SIG-M5 treated with dmso at 0.1 percent for 504 hours (cell line): ENCODE measurements around the gene IGSF8.

Experiments
- DNase-seq: peaks from one replicate; lab custom pipeline; 2025; ENCODE audit not compliant: unreplicated experiment; lab: John Stamatoyannopoulos, UW

Gene IGSF8

DNA sequence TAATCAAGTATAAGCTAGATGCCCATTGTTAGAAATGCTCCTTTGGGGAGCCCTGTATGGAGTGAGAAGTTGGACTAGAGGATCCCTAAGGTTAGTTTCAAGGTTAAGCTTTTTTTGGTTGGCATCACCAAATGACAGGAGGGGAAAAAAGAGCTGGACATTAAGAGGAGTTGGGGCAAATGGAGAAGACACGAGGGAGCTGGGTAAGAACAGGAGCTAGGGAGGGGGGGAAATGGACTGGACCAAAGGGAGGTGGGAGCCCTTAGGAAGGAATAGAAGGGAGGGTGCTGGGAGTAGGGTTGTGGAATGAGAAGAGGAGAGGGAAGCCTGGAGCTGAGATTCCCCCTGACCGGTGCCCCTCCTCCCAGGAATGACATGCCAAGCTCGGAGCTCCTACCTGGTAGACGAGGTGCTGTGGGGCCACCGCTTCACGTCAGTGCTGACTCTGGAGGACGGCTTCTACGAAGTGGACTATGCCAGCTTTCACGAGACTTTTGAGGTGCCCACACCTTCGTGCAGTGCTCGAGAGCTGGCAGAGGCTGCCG, 11.2 kb downstream of the IGSF8 start:
- no peak for DNase-seq

DNA sequence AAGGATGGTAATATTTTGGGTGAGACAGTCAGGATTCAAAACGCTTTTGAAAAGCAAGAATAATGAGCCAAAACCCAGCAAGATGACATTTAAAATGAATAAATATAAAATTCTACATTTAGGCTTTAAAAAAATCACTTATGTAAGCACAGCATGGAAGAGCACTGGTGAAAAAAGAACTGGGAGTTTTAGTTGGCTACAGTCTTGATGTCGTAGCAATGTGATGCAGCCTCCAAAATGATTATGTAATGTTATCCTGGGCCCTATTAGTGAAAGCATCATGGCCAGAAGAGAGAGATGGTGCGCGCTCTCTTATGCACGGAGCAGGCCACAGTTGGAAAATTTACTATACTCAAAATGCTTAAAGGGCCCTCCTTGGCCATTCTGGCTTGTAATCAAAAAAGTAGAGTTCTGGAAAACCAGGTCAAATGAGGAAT, 11.9 kb downstream of the IGSF8 start:
- DNase-seq = no peak

DNA sequence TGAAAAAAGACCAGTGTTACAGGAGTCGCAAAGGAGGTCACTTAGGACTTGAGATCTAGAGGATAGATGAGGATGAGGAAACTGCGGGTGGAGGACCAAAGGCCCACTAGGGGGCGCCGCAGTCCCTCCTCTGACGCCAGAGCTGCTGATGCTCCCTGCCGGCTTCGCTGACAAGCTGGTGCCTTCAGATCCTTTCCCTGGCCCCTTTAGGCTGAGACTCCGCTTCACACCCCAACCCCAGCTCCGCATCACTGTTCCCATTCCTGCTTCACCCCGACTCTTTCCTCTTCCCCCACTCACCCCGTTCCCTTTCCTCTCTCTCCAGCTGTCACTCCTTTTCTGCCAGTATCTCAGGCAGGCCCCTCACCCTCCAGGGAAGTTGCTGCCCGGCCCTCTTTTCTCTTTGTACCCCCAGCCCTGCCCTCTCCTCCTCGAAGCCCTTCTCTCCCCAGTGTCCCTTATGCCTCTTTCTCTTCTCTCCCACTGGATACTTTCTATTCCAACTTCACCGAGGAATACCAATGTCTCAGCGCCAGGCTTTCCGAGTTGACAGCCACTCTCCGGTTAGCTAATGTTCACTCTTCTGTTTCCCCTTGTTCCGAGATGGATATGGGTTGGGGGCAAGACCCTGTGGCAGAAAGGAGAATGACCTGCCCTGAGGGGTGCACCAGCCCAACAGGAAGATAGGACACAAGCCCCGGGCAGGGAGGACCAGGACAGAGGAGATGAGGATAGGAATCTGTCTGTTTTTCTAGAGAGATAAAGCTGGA, 12.5 kb downstream of the IGSF8 start:
- peak; percentile 81 for DNase-seq

DNA sequence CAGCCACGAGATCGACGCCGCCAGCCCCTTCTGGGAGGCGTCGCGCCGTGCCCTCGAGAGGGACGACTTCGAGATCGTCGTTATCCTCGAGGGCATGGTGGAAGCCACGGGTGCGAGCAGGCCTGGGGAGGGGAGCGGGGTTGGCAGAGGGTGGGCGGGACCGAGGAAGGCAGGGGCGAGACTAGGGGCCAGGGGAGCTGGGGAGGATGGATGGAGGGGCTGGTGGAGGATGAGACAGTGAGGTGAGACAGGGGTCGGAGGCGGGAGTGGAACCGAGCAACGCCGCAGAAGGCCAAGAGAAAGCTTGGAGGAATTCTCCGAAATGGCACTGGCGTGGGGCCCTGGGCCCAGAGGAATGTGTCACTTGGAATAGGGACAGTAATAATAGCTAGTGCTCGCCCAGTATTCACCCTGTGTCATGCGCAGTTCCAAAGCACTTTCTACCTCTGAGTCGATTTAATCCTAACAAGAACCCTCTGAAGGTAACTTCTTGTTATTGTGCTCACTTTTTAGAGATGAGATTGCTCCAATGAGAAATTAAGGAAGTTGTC, 13.6 kb downstream of the IGSF8 start:
- DNase-seq = no peak

DNA sequence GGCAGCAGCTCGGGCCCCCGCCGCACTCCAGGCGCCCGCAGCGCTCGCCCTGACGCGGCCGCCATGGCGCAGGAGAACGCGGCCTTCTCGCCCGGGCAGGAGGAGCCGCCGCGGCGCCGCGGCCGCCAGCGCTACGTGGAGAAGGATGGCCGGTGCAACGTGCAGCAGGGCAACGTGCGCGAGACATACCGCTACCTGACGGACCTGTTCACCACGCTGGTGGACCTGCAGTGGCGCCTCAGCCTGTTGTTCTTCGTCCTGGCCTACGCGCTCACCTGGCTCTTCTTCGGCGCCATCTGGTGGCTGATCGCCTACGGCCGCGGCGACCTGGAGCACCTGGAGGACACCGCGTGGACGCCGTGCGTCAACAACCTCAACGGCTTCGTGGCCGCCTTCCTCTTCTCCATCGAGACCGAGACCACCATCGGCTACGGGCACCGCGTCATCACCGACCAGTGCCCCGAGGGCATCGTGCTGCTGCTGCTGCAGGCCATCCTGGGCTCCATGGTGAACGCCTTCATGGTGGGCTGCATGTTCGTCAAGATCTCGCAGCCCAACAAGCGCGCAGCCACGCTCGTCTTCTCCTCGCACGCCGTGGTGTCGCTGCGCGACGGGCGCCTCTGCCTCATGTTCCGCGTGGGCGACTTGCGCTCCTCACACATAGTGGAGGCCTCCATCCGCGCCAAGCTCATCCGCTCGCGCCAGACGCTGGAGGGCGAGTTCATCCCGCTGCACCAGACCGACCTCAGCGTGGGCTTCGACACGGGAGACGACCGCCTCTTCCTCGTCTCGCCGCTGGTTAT, 14.2 kb downstream of the IGSF8 start:
- DNase-seq = peak; percentile 33

DNA sequence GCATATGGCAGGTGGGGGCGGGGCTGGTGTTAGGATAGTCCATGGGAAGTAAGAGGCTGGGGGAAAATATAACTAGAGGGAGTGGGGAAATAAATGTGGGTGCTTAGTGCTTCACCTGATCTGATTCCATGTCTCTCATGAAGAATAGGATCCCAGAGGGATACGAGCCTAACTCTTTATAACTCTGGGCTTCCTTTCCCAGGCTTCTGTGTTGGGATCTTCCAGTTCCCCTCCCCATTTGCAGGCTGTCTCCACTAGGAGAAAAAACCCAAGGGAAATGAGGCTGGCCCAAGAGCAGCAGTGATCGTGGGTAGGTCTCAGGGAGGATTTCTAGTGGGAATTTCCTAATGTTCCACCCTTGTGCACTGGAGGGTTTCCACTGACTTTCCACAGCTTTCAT, 15.5 kb downstream of the IGSF8 start:
- DNase-seq = no peak

DNA sequence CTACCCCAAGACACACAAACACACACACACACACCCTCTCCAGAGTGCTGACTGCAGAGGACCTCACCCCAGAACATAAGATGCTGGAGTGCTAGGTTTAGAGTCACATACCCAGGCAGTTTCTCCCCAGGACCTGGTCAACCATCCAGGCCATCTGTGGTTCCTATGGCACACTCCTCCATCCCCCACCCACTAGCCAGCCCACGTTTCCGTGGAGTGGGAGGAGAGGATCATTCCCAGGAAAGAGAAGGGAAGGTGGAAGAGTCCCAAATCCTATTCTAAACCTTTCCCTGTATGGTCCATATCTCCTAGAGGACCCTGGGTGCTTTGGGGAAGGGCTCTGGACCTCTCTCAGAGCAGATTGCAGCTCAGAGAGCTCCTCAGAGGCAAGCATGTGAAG, 15.9 kb downstream of the IGSF8 start:
- no peak for DNase-seq

DNA sequence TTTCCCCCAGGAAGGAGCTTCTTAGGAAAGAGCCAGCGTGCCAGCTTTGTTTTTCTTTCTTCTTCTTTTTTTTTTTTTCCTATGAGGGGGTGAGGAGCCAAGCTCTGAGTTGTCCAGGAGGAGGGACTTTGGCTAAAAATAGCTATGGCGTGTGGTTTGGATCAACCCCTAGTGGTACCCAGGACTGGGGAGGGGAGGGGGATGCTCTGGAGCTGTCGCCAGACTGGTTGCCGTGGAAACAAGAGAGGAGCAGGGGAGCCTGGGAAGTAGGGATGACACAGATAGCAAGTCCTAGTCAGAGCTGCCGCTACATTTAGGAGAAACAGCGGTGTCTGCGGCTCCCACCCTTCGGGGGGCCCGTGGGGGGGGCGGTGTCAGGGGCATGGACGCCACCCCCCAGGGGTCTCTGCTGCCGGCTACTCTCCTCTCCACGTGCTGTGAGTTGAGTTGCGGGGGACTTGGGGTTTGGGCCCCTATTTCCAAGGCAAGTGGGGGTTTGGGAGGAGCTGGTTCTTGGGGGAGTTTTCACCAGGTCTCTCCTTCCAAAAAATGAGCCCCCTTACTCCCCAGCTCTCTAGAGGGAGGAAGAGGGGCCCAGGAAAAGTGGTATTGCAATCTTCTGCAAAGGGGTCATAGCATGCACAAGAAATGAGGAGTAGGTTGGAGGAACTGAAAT, 17.0 kb downstream of the IGSF8 start, which contains the start of gene KCNJ9:
TSS of gene KCNJ9 (plus strand) at position 278 of the 676 bp plus-strand sequence. CDS start 2,493 bp downstream, outside the sequence.
- peak; percentile 16 for DNase-seq

DNA sequence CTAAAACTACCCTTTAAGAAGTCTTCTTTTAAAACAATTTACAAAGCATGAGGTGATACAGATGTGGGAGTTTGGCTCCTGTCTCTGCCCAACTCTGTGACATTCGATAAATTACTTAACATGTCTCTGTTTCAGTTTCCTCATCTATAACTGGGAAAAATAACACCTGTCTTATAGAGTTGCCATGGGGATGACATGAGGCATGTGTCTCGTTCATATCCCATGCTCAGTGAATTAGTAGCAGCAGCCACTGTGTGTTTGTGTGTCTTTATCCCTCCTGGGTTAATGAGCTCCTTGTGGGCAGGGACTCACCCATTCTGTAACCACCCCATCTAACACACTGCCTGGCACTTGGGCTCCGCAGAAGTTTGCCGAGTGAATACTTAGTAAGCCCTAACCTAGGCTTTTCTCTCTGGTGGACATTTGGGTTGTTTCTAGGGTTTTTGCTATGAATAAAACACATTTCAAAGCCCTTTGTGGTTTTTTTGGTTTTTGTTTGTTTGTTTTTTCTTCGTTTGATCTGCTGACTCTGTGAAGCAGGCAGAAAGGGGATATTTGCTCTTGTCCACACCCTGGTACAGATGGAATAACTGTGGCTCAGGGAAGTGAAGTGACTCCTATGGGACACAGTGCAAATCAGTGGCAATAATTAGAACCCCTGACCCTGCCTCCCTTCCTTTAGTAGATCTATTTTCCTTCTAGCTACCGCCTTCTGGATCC, 17.9 kb downstream of the IGSF8 start:
- no peak for DNase-seq

DNA sequence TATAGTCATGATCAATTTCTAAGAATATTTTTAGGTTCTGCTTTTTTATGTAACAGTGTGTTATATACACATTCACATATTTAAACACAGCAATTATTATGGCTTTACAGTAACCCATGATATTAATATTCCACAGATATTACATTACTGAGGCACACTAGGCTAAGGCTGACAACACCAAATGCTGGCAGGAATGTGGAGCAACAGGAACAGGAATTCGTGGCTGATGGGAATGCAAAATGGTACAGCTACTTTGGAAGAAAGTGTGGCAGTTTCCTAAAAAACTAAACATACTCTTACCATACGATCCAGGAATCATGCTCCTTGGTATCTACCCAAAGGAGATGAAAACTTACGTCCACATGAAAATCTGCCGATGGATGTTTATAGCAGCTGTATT, 19.0 kb downstream of the IGSF8 start:
- DNase-seq = no peak

DNA sequence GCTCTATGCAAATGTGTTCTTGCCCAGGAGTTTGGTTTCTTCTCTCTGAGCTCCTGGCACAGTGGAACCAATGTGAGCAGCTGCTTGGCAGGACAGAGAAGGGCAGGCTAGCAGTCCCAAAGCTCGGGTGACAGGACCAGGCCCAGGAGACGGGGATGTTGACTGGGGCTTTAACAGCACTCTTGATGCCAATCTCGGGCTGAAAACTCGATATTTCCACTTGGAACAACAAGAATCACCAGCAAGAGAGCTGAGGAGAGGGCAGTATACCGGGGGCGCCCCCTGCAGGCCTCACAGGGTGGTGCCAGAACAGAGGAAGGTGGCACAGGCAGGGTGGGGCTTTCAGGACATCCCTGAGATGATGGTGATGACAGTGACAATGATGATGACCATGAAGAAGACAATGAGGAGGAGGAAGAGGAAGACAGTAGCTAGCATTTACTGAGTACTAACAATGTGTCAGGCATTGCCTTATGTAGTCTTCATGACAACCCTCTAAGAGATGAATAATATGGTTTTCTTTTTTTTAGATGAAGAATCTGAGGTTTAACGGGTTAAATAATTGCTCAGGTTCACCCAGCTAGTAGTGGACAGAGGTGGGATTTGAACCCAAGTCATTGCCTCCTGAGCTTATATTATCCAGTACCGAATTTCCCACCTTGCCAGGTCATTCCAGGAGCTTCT, 19.8 kb downstream of the IGSF8 start:
- DNase-seq = peak; percentile 59

DNA sequence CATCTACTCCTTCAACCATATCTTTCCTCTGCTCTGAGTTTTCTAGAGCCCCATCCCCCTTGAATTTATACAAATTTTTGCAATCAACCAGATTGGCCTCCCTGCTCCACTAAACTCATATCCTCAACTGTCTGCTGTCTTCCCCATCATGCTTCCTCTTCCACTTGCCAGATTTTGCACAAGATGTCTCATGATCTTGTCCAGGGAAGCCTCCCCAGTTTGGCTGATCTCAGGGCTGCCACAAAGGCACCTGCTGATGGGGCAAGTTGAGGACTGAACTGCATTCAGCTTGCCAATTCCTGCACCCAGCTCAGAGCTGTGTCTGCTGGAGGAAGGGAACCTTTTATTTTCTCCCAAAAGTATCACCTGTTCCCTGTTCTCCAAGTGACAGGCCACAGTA, 20.9 kb downstream of the IGSF8 start:
- peak; percentile 58 for DNase-seq

DNA sequence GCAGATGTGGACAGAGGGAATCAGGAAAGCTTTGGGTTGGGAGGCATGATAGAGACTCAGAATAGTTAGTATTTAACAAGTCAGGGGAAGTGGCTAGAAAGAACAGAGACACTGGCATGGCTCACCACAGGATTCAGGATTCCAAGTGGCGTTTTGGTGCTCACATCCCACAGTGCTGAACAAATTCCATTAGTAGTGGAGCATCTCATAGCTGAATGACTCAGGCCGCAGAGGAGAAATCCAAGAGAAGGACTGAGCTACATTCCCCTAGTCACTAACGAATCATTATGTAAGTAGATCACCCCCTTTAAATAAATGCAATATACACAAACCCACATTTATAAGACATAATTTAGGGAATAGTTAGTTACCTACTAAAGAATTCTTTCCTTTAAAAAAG, 22.1 kb downstream of the IGSF8 start:
- DNase-seq = no peak

DNA sequence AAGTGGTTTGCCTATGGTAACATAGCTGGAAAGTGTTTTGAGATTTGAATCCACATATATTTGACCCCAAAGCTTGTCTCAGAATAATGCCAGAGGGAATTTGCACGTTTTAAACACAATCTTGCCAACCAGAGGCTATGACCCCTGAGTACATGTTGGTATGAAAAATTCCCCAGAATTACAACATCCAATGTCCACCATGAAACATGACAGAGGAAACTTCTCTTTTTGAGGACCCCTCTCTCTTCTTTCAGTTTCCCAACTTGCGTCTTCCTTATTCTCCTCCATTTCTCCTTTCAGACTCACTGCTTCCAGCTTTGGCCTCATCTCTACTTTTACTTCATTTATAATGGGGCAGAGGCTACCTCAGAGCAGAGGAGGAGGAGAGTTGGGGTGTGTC, 22.6 kb downstream of the IGSF8 start:
- peak; percentile 31 for DNase-seq

DNA sequence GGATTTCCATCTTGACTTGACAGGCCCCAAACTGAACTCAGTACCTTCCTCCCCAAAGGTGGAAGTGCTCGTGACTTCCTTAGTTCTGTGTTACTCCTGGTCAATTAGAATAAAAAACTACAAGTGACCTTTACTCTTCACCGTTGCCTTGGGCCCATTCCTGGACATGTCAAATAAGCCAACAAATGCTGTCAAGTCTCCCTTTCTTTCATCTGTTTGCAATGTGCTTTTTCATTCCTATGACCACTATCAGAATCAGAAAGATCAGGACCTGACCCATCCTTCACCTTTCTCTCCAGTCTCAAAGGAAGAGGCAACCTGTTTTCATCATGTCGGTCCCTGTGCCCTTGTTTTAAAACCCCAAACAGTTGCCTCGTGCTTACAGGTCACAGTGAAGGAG, 23.6 kb downstream of the IGSF8 start:
- no peak for DNase-seq

DNA sequence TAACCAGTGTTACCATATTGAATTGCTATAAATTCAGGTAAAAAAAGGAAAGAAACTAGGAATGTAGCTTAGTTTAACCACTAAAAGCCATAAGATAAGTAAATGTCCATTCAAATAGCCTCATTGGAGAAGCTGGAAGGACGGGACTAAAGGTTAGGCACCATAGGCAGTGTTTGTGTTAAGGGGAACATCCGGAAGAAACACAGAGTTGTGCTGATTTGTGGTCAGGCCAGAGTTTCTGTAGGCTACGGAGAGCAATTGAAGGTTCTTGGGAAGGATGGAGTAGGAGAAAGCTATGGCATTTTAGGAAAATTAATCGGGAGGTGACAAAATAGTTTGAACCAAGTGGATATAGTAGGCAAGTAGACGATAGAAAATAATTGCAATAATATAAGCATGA, 27.1 kb downstream of the IGSF8 start:
- no peak for DNase-seq

DNA sequence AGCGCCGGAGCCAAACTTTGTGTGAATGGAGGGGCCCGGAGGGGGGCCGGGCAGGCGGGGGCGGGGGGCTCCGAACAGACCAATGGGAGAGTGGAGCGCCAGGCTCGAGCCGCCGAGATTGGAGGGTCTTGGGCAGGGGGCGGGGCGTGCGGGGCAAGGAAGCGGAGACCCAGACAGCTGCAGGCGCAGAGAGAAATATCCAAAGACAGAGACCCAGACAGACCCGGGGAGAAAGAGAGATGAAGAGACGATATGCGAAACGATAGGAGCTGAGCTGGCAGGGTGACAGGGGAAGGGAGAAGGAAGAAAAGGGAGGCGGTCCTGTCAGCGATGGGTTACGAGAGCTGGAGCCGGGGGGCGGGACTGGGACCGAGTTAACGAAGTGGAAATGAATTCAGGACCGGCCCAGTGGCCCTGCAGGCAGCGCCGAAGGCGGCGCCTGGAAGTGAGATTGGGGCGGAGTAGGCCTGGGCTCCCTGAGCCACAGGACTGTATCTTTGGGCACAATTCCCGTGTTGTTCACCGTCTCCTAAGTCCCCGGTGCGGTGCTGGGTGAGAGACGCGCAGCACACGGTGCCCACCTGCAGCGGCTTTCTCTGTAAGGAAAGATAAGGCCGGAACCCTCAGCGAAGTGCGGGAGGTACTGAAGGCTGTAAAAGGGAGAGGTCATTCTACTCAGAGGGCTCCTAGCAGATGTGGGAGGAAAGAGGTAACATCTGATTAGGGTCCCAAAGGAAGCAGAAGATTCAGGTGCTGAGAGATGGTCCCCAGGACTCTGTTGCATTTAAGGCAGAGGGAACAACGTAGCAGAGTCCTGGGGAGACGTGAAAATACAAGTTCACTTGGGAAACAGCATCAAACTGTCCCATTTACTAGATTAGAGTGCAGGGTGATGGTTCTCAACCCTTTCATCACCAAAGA, 27.9 kb downstream of the IGSF8 start:
- DNase-seq = peak; percentile 65

DNA sequence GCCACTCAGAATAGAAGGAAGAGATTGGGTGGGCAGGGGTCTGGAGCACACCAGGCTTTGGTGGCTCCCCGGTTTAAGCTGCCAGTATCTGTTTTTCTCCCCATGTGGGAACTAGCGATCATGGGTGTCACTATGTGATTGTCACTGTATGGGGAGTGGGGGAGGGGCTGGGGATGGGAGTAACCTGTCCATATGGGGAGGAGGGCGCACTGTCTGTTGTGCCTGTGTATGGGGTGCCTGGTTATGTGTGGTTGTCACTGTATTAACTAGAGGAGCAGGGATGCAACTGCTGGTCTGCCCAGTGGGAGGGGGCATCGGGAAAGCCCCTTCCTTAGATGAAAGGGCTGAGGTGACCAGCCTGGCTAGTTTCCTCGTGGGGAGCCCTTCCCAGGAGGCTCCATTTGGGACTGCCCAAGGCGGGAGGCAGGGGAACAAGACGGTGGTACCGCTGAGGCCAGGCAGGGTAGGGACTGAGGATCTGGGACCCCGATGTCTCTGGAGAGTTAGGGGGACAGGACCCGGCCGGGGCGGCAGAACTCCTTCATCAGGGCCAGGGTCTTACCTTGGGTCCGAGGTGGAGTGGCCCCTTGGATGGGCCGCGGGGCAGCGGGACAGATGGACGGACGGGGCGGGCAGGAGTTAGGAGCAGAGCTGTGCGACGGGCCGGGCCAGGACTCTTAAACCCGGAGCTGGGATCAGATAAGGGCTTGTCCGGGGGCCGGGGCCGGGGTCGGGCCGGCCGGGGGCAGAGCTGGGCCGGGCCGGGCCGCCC, 28.8 kb downstream of the IGSF8 start, which contains the start of gene KCNJ10:
TSS of gene KCNJ10 (minus strand) at position 701 of the 772 bp plus-strand sequence. CDS start 27,628 bp downstream, outside the sequence.
- no peak for DNase-seq
